H1 (cell line): ENCODE data around the gene LSM7. TPM values are rescaled to one million over a fixed set of nuclear protein-coding genes. Genes with fewer than 3 reads are reported as not detected.

Experiments used
- CTCF ChIA-PET: fragments of 300-600 bp; sonication (Branson Sonifier 250); formaldehyde crosslinking; loops from one replicate; lab custom pipeline; 2021; ENCODE audit not compliant: partially characterized antibody; lab: Charles Lee
- POLR2A ChIA-PET: fragments of 300-600 bp; sonication (Branson Sonifier 250); formaldehyde crosslinking; loops from one replicate; lab custom pipeline; 2021; ENCODE audit warnings: inconsistent platforms; ENCODE audit not compliant: partially characterized antibody; lab: Charles Lee
- DNase-seq, 2 experiments: peaks; one replicate each; pipeline versions ENCODE4 v3.0.0 to v3.0.0-alpha.2; 2010 to 2022; ENCODE audit warnings: low spot score in 2 of 2, low read depth in 1 of 2, mixed read lengths in 1 of 2
- FAIRE-seq: peaks from 2 replicates; lab custom pipeline; 2011; peaks lifted over from hg19 to GRCh38; lab: Jason Lieb, UNC
- H2AFZ ChIP-seq: 2 replicates; pipeline ENCODE4 v1.8.1; 2012; ENCODE audit warnings: low read length, inconsistent platforms
- H2AK5ac ChIP-seq: 2 replicates; pipeline ENCODE4 v1.6.1; 2013; ENCODE audit warnings: low read depth, low read length
- H2BK120ac ChIP-seq: replicated peaks from 2 replicates; pipeline ENCODE3; 2013; ENCODE audit warnings: low read depth, low read length, inconsistent platforms
- H2BK12ac ChIP-seq: 2 replicates; pipeline ENCODE4 v1.6.1; 2013; ENCODE audit warnings: low read depth, low read length
- H2BK15ac ChIP-seq: 2 replicates; pipeline ENCODE4 v1.6.1; 2013; ENCODE audit warnings: low read length
- H2BK20ac ChIP-seq: 2 replicates; pipeline ENCODE4 v1.6.1; 2013; ENCODE audit warnings: low read length
- H2BK5ac ChIP-seq: 2 replicates; pipeline ENCODE4 v1.6.1; 2013; ENCODE audit warnings: low read depth, low read length
- H3K14ac ChIP-seq: 2 replicates; pipeline ENCODE4 v1.6.1; 2013; ENCODE audit warnings: inconsistent platforms; ENCODE audit not compliant: insufficient read length
- H3K18ac ChIP-seq: 2 replicates; pipeline ENCODE4 v1.6.1; 2013; ENCODE audit warnings: low read length; ENCODE audit errors: extremely low read depth
- H3K23ac ChIP-seq: 2 replicates; pipeline ENCODE4 v1.6.1; 2013; ENCODE audit warnings: inconsistent platforms; ENCODE audit not compliant: insufficient read length
- H3K23me2 ChIP-seq: 2 replicates; pipeline ENCODE4 v1.6.1; 2013; ENCODE audit warnings: low read depth, low read length
- H3K27ac ChIP-seq: 2 replicates; pipeline ENCODE4 v1.6.1; 2011; ENCODE audit warnings: low read depth, low read length, inconsistent platforms
- H3K27me3 ChIP-seq, 4 experiments: replicated peaks in 1 of 4; 1 replicate in 1 of 4; 2 replicates in 3 of 4; pipeline versions ENCODE4 v1.6.1 to v1.8.1; 2011 to 2013; ENCODE audit warnings: low read length in 3 of 4, mild to moderate bottlenecking in 3 of 4, inconsistent platforms in 2 of 4, mixed read lengths in 2 of 4, moderate library complexity in 1 of 4; ENCODE audit not compliant: control insufficient read depth in 3 of 4, insufficient read depth in 3 of 4; ENCODE audit errors: extremely low read depth in 1 of 4
- H3K36me3 ChIP-seq, 4 experiments: 2 replicates each; pipeline versions ENCODE4 v1.6.1 to v1.8.1; 2011 to 2013; ENCODE audit warnings: mild to moderate bottlenecking in 4 of 4, low read length in 3 of 4, moderate library complexity in 2 of 4, control low read depth in 1 of 4, inconsistent platforms in 1 of 4; ENCODE audit not compliant: insufficient read depth in 4 of 4, control insufficient read depth in 2 of 4
- H3K4ac ChIP-seq: replicated peaks from 2 replicates; pipeline ENCODE3; 2013; ENCODE audit warnings: low read length, low read depth, mixed read lengths, inconsistent platforms; ENCODE audit not compliant: insufficient read length
- H3K4me1 ChIP-seq, 4 experiments: replicated peaks in 1 of 4; 1 replicate in 1 of 4; 2 replicates in 3 of 4; pipeline versions ENCODE4 v1.6.1 to v1.8.1; 2011 to 2013; ENCODE audit warnings: low read length in 3 of 4, inconsistent platforms in 2 of 4, mixed read lengths in 1 of 4; ENCODE audit not compliant: insufficient read depth in 4 of 4, control insufficient read depth in 3 of 4
- H3K4me2 ChIP-seq, 2 experiments: 2 replicates each; pipeline versions ENCODE4 v1.6.1 to v1.8.1; 2011 to 2013; ENCODE audit warnings: low read depth in 2 of 2, low read length in 2 of 2, control low read depth in 1 of 2, inconsistent platforms in 1 of 2, mild to moderate bottlenecking in 1 of 2; ENCODE audit not compliant: insufficient read depth in 1 of 2
- H3K4me3 ChIP-seq, 4 experiments: fragments of 200-600, 300-600 bp in 1 of 4; sonication (generic), shearing (Covaris generic), sonication (Bioruptor Twin) in 1 of 4; 2 replicates each; pipeline versions ENCODE4 v1.5.1 to v1.8.1; 2011 to 2016; ENCODE audit warnings: low read length in 4 of 4, low read depth in 3 of 4, control low read depth in 2 of 4, inconsistent platforms in 2 of 4, mild to moderate bottlenecking in 2 of 4, mixed read lengths in 1 of 4, moderate library complexity in 1 of 4; ENCODE audit not compliant: insufficient read depth in 2 of 4; ENCODE audit errors: extremely low read depth in 1 of 4
- H3K56ac ChIP-seq: replicated peaks from 2 replicates; pipeline ENCODE3; 2013; ENCODE audit warnings: low read depth, mild to moderate bottlenecking, mixed read lengths, low read length, inconsistent platforms; ENCODE audit not compliant: insufficient read length
- H3K79me1 ChIP-seq: 2 replicates; pipeline ENCODE4 v1.6.1; 2013; ENCODE audit warnings: low read depth, low read length, control low read depth
- H3K79me2 ChIP-seq, 2 experiments: 2 replicates each; pipeline versions ENCODE4 v1.6.1 to v1.8.1; 2012 to 2013; ENCODE audit warnings: low read length in 2 of 2, mild to moderate bottlenecking in 2 of 2, inconsistent platforms in 1 of 2; ENCODE audit not compliant: insufficient read depth in 2 of 2, control insufficient read depth in 1 of 2
- H3K9ac ChIP-seq, 4 experiments: replicated peaks in 1 of 4; 1 replicate in 1 of 4; 2 replicates in 3 of 4; pipeline versions ENCODE4 v1.6.1 to v1.8.1; 2011 to 2013; ENCODE audit warnings: low read depth in 3 of 4, low read length in 3 of 4, control low read depth in 2 of 4, mild to moderate bottlenecking in 2 of 4, moderate library complexity in 2 of 4, inconsistent platforms in 1 of 4; ENCODE audit errors: extremely low read depth in 1 of 4
- H3K9me3 ChIP-seq, 2 experiments: 2 replicates each; pipeline versions ENCODE4 v1.6.1 to v1.8.1; 2012 to 2013; ENCODE audit warnings: mild to moderate bottlenecking in 2 of 2, moderate library complexity in 2 of 2, control low read depth in 1 of 2, inconsistent platforms in 1 of 2, low read depth in 1 of 2, low read length in 1 of 2, mixed read lengths in 1 of 2; ENCODE audit not compliant: insufficient read depth in 2 of 2
- H4K20me1 ChIP-seq, 2 experiments: replicated peaks in 1 of 2; 2 replicates each; pipeline versions ENCODE3 to v1.8.1; 2011 to 2013; ENCODE audit warnings: inconsistent platforms in 2 of 2, low read length in 2 of 2, mild to moderate bottlenecking in 1 of 2; ENCODE audit not compliant: insufficient read depth in 2 of 2, control insufficient read depth in 1 of 2
- H4K5ac ChIP-seq: 2 replicates; pipeline ENCODE4 v1.6.1; 2013; ENCODE audit warnings: low read length, low read depth, mixed read lengths, inconsistent platforms; ENCODE audit not compliant: insufficient read length
- H4K8ac ChIP-seq: 2 replicates; pipeline ENCODE4 v1.8.0; 2013; ENCODE audit warnings: mild to moderate bottlenecking, moderate library complexity, low read length, inconsistent platforms; ENCODE audit not compliant: insufficient read depth; ENCODE audit errors: extremely low read depth
- H4K91ac ChIP-seq: replicated peaks from 2 replicates; pipeline ENCODE3; 2013; ENCODE audit warnings: low read length, mixed read lengths, inconsistent platforms; ENCODE audit not compliant: insufficient read length
- CEBPB ChIP-seq: IDR thresholded peaks from 2 replicates; pipeline ENCODE4 v1.6.1; 2012; ENCODE audit warnings: low read depth, low read length
- CHD1 ChIP-seq: IDR thresholded peaks from 2 replicates; pipeline ENCODE4 v1.6.1; 2012; ENCODE audit warnings: low read depth, low read length, improper control_type of control experiment
- CTBP2 ChIP-seq: IDR thresholded peaks from 2 replicates; pipeline ENCODE4 v1.7.0; 2011; ENCODE audit warnings: borderline replicate concordance, mild to moderate bottlenecking, moderate library complexity, mixed read lengths, low read length; ENCODE audit not compliant: insufficient read depth, insufficient read length
- EZH2 ChIP-seq: fragments of 200-600 bp; sonication (generic); IDR thresholded peaks from 2 replicates; pipeline ENCODE4 v1.7.1; 2012; ENCODE audit warnings: low read depth, mild to moderate bottlenecking, moderate library complexity, low read length, inconsistent platforms; ENCODE audit not compliant: severe bottlenecking
- GABPA ChIP-seq: IDR thresholded peaks from 2 replicates; pipeline ENCODE4 v1.6.1; 2011; ENCODE audit warnings: mild to moderate bottlenecking, low read length, moderate library complexity, borderline replicate concordance; ENCODE audit not compliant: insufficient read depth
- JUN ChIP-seq: IDR thresholded peaks from 2 replicates; pipeline ENCODE4 v1.6.1; 2011; ENCODE audit warnings: low read depth, mild to moderate bottlenecking, improper control_type of control experiment, low read length
- NRF1 ChIP-seq: IDR thresholded peaks from 2 replicates; pipeline ENCODE4 v1.6.1; 2011; ENCODE audit warnings: mild to moderate bottlenecking, low read depth, low read length, improper control_type of control experiment
- POLR2AphosphoS5 ChIP-seq: IDR thresholded peaks from 2 replicates; pipeline ENCODE4 v1.6.1; 2011; ENCODE audit warnings: low read depth, low read length
- RAD21 ChIP-seq, 2 experiments: IDR thresholded peaks in 1 of 2; conservative IDR thresholded peaks in 1 of 2; 2 replicates each; pipeline ENCODE4 v1.6.1; 2011; ENCODE audit warnings: low read depth in 2 of 2, low read length in 2 of 2, improper control_type of control experiment in 1 of 2, inconsistent platforms in 1 of 2, mild to moderate bottlenecking in 1 of 2, moderate library complexity in 1 of 2
- RNF2 ChIP-seq: fragments of 200-900, 300-1000 bp; sonication (generic); IDR thresholded peaks from 2 replicates; pipeline ENCODE4 v1.7.1; 2016; ENCODE audit warnings: borderline replicate concordance, low read depth, mild to moderate bottlenecking, antibody characterized with exemption, low read length; ENCODE audit not compliant: poor library complexity, severe bottlenecking; ENCODE audit errors: missing control alignments
- SP4 ChIP-seq: IDR thresholded peaks from 2 replicates; pipeline ENCODE4 v1.6.1; 2012; ENCODE audit warnings: low read length, inconsistent platforms
- SUZ12 ChIP-seq: fragments of 200-600 bp; sonication (generic); IDR thresholded peaks from 2 replicates; pipeline ENCODE4 v1.6.1; 2012; ENCODE audit warnings: mild to moderate bottlenecking, inconsistent platforms, low read length, moderate library complexity, mixed read lengths
- WGBS, 2 experiments: shearing (Covaris generic) in 1 of 2; methylation state at CpG; one replicate each; pipeline versions ENCODE4 v1.1.6 to v1.1.7; 2013 to 2015; ENCODE audit warnings: low lambda C conversion rate in 2 of 2, mixed read lengths in 2 of 2, inconsistent platforms in 1 of 2, low coverage in 1 of 2, missing lambda C conversion rate in 1 of 2; ENCODE audit not compliant: insufficient replicate concordance in 2 of 2, insufficient coverage in 1 of 2, insufficient read length in 1 of 2; ENCODE audit errors: extremely low coverage in 1 of 2, missing lambda C conversion rate in 1 of 2; 5-methylcytosine and 5-hydroxymethylcytosine counted together
- polyA plus RNA-seq, 7 experiments: library from polyadenylated mRNA; depleted of rRNA in 3 of 7; stranded (reverse) in 5 of 7; unstranded in 2 of 7; fragments of >200 nt in 5 of 7; fragments of 200-250 nt in 2 of 7; gene quantifications; 1 replicate in 5 of 7; 2 replicates in 1 of 7; 4 replicates in 1 of 7; pipeline versions ENCODE4 v1.2.1 to v1.2.3, GENCODE V29; 2011 to 2013; ENCODE audit warnings: missing spikeins in 2 of 7, mixed read lengths in 2 of 7
- total RNA-seq: library from RNA; stranded (reverse); fragmentation: NEBNext Ultra II Directional; extraction: Animal tissue kit (Norgen Biotek cat#: 25700); gene quantifications from 2 replicates; pipeline ENCODE4 v1.2.1, GENCODE V29; 2021

LSM7 gene
- total and polyA plus RNA-seq, 2 of the 8 experiments (the other 6 are each of a cell fraction or from before 2014, with no cell fraction given) = 228 to 1,335 TPM

DNA sequence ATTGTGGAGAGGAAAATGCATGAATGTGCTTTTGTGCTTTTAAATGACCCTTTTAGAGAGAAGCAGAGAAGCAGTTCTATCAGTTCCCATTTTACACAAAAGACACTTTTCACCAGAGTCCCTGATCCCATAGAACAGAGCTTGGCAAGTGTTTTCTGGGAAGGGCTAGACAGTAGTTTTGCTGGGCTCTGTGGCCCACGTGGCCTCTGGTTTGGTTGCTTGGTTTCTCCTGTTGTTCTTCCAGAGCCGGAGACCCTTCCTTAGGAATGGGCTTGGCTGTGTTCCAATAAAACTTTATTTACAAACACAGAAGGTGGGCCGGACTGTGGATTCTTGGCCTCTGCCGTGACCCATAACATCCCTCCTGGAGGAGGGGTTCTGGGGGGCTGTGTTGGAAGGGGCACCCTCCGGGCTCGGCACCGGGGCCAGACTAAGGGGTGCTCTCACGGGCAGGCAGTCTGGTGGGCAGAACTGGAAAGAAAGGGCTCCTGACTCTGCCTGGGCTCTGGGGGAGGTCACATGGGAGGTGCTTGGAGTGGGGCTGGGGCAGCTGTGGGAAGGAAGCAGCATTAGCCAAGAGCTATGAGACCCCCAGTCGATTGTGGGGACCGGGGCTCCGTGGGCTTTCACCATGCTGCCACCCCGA is 3.3 kb upstream of the LSM7 start:
- POLR2A ChIA-PET = interaction anchor here (0.6 to 1.8 kb wide), 11 partner anchors 10 to 98 kb away, joined by 3 to 9 read pairs (median 3); no protein-coding TSS in a partner anchor
- Histone ChIP-seq H3K79me1 (peaks cover 33% of the 10 kb centered on the region), H2BK20ac (no peak overlapping the region), H3K4me3 (no peak overlapping the region), H3K36me3 (peaks cover 0 to 2% (median 0%) of the 10 kb centered on the region in 4 experiments; a peak in 2 of 8 replicates), H3K4ac (no peak overlapping the region), H2AFZ (no peak overlapping the region), H3K27ac (no peak overlapping the region), H3K23ac (no peak overlapping the region), H2AK5ac (no peak overlapping the region), H3K18ac (no peak overlapping the region), H4K5ac (no peak overlapping the region), H3K23me2 (peaks cover 14% of the 10 kb centered on the region; the same call in 1 of the 2 replicates), H2BK120ac (no peak overlapping the region), H3K9me3 (peaks cover 0 to 5% of the 10 kb centered on the region in 2 experiments; a peak in 1 of 4 replicates), H4K8ac (no peak overlapping the region), H2BK15ac (no peak overlapping the region), H2BK5ac (no peak overlapping the region), H3K14ac (no peak overlapping the region), H3K79me2 (peaks cover 14 to 68% of the 10 kb centered on the region in 2 experiments), H3K4me1 (peaks cover 0 to 36% (median 15%) of the 10 kb centered on the region in 4 experiments; a peak in 6 of 7 replicates), H3K4me2 (peak overlapping the region in 1 of 2 experiments; percentile 25; a peak in 1 of 4 replicates), H2BK12ac (no peak overlapping the region), H3K9ac (no peak overlapping the region), H3K27me3 (no peaks in the 10 kb centered on the region), H4K20me1 (peaks cover 1 to 29% of the 10 kb centered on the region in 2 experiments), H4K91ac (no peak overlapping the region), H3K56ac (no peak overlapping the region)
- 87% methylated on average over 12 of the region's 12 CpGs; no CpG with 5 or more reads in 1 of the 2 experiments for WGBS, 2 experiments
- CTCF ChIA-PET = interaction anchor here (0.7 to 6.3 kb wide), 6 partner anchors 10 to 142 kb away, joined by 3 to 27 read pairs (median 4); no protein-coding TSS in a partner anchor
- DNase-seq = no peak
- FAIRE-seq = no peak
- TF ChIP-seq CEBPB = no peak
- TF ChIP-seq CTBP2 = no peak
- TF ChIP-seq EZH2 = no peak
- TF ChIP-seq RNF2 = no peak
- TF ChIP-seq JUN = no peak
- no peak for TF ChIP-seq RAD21 (IDR thresholded peaks at IDR 0.05 in 1 of 2, conservative IDR thresholded peaks at IDR 0.05 in 1 of 2; ENCODE audit: low read depth in 2 of 2, low read length in 2 of 2)
- no peak for TF ChIP-seq NRF1
- no peak for TF ChIP-seq GABPA
- no peak for TF ChIP-seq SP4
- no peak for TF ChIP-seq SUZ12
- TF ChIP-seq CHD1 = no peak
- no peak for TF ChIP-seq POLR2AphosphoS5
